K562 (cell line): ENCODE measurements around the gene CFAP73. TPM values are rescaled to one million over a fixed set of nuclear protein-coding genes. Genes with fewer than 3 reads are reported as not detected.

ENCODE experiments used
- CREBBP ChIP-seq: IDR thresholded peaks from one replicate; pipeline ENCODE4 v1.6.1; 2012; ENCODE audit warnings: low read depth, mild to moderate bottlenecking, control low read depth, inconsistent platforms, low read length
- CTBP1 ChIP-seq: fragments of 450-650 bp; IDR thresholded peaks from 2 replicates; pipeline ENCODE4 v1.6.1; 2016; ENCODE audit warnings: borderline replicate concordance
- CUX1 ChIP-seq: fragments of 200-800 bp; sonication (Bioruptor generic); IDR thresholded peaks from 2 replicates; pipeline ENCODE4 v1.6.1; 2016; ENCODE audit warnings: missing genetic modification characterization, missing compliant biosample characterization
- GATAD2B ChIP-seq: fragments of 450-650 bp; IDR thresholded peaks from 2 replicates; pipeline ENCODE4 v1.6.1; 2017; ENCODE audit warnings: mild to moderate bottlenecking, borderline replicate concordance
- GTF2A2 ChIP-seq: IDR thresholded peaks from 2 replicates; pipeline ENCODE4 v1.6.1; 2016; ENCODE audit warnings: mild to moderate bottlenecking, missing genetic modification characterization, missing compliant biosample characterization
- HOXB6 ChIP-seq: fragments of 250-450 bp; sonication (Bioruptor Pico); IDR thresholded peaks from 2 replicates; pipeline ENCODE4 v1.5.1; 2022; ENCODE audit warnings: mild to moderate bottlenecking, borderline replicate concordance
- TAL1 ChIP-seq: fragments of 450-650 bp; IDR thresholded peaks from 2 replicates; pipeline ENCODE4 v1.6.1; 2016; ENCODE audit warnings: mild to moderate bottlenecking
- ZNF511 ChIP-seq: sonication (generic); formaldehyde crosslinking; IDR thresholded peaks from 2 replicates; pipeline ENCODE4 v1.8.0; 2022; ENCODE audit warnings: mild to moderate bottlenecking, missing genetic modification reagents
- ZNF586 ChIP-seq: fragments of 450-650 bp; formaldehyde crosslinking; conservative IDR thresholded peaks from 2 replicates; pipeline ENCODE4 v1.4.0; 2020; ENCODE audit warnings: mild to moderate bottlenecking, moderate library complexity
- ZNF79 ChIP-seq: fragments of 250-450 bp; sonication (Bioruptor Pico); IDR thresholded peaks from 2 replicates; pipeline ENCODE4 v1.4.0; 2020; ENCODE audit warnings: low read depth, mild to moderate bottlenecking, moderate library complexity
- polyA plus RNA-seq, 8 experiments: library from polyadenylated mRNA; depleted of rRNA in 4 of 8; stranded (reverse) in 5 of 8; unstranded in 3 of 8; fragments of >200 nt; fragmentation: Nextera tagmentation in 2 of 8; fragmentation: Illumina TruSeq in 1 of 8; extraction: Ambion mirVana in 2 of 8; extraction: Trizol in 1 of 8; gene quantifications; 2 replicates each; pipeline versions ENCODE4 v1.2.1 to v1.2.3, GENCODE V29; 2011 to 2014; ENCODE audit warnings: inconsistent platforms in 1 of 8, missing spikeins in 1 of 8
- total RNA-seq, 7 experiments: library from RNA; depleted of rRNA in 6 of 7; stranded (reverse); fragments of >200 nt in 6 of 7; fragmentation: Illumina TruSeq in 2 of 7; extraction: Trizol in 2 of 7; gene quantifications; 2 replicates each; pipeline versions ENCODE4 v1.2.1 to v1.2.3, GENCODE V29; 2011 to 2021; ENCODE audit warnings: low replicate concordance in 1 of 7

The CFAP73 gene
- total and polyA plus RNA-seq, 9 of the 15 experiments (the other 6 are each of a cell fraction or from before 2014, with no cell fraction given), result not detected

- TF ChIP-seq CUX1 (CRISPR knock-in tag) (no peak), CREBBP (no peak), ZNF511 (no peak), CTBP1 (no peak), GTF2A2 (no peak), TAL1 (no peak), GATAD2B (no peak), ZNF586 (CRISPR knock-in tag) (no peak), HOXB6 (CRISPR knock-in tag) (no peak), ZNF79 (no peak)
Measured at GRCh38 chr12:113158439-113159203, 9.1 kb downstream of the CFAP73 start (continued).
